Neuronal stem cell (in vitro differentiated cells): ENCODE results near the gene C11orf52.
"Not testable (repeated sequence)": the region's sequence is repeated elsewhere in the genome, so short reads cannot be mapped to it uniquely, and the experiment has no call there.

Experiments
- DNase-seq: peaks from one replicate; pipeline ENCODE4 v3.0.0-alpha.2; 2013; ENCODE audit warnings: low spot score
- H2AFZ ChIP-seq: one replicate; pipeline ENCODE4 v1.6.1; 2013; ENCODE audit warnings: mild to moderate bottlenecking, low read length, inconsistent platforms
- H2AK5ac ChIP-seq: 2 replicates; pipeline ENCODE4 v1.6.1; 2013; ENCODE audit warnings: low read depth, mild to moderate bottlenecking, inconsistent platforms, low read length, moderate library complexity, mixed read lengths
- H2BK120ac ChIP-seq: 2 replicates; pipeline ENCODE4 v1.6.1; 2013; ENCODE audit warnings: low read depth, mild to moderate bottlenecking, inconsistent platforms, low read length, moderate library complexity, mixed read lengths
- H2BK12ac ChIP-seq: one replicate; pipeline ENCODE4 v1.6.1; 2013; ENCODE audit warnings: low read length, inconsistent platforms
- H2BK15ac ChIP-seq: 2 replicates; pipeline ENCODE4 v1.6.1; 2013; ENCODE audit warnings: mild to moderate bottlenecking, low read length, inconsistent platforms, mixed read lengths
- H2BK5ac ChIP-seq: one replicate; pipeline ENCODE4 v1.6.1; 2013; ENCODE audit warnings: inconsistent platforms, mild to moderate bottlenecking, low read length, moderate library complexity
- H3K14ac ChIP-seq: one replicate; pipeline ENCODE4 v1.6.1; 2013; ENCODE audit warnings: low read length, inconsistent platforms
- H3K18ac ChIP-seq: 2 replicates; pipeline ENCODE4 v1.6.1; 2013; ENCODE audit warnings: low read length, inconsistent platforms
- H3K23ac ChIP-seq: 2 replicates; pipeline ENCODE4 v1.6.1; 2013; ENCODE audit warnings: low read depth, mild to moderate bottlenecking, mixed read lengths, low read length, inconsistent platforms; ENCODE audit not compliant: poor library complexity
- H3K27ac ChIP-seq: replicated peaks from 3 replicates; pipeline ENCODE4 v1.5.1; 2013; ENCODE audit warnings: low read length, inconsistent platforms
- H3K27me3 ChIP-seq, 3 experiments: 2 replicates each; pipeline ENCODE4 v1.6.1; 2013; ENCODE audit warnings: low read length in 3 of 3, mild to moderate bottlenecking in 2 of 3, inconsistent platforms in 1 of 3, low read depth in 1 of 3, mixed read lengths in 1 of 3, moderate library complexity in 1 of 3; ENCODE audit not compliant: control insufficient read depth in 3 of 3, insufficient read depth in 3 of 3
- H3K36me3 ChIP-seq, 2 donors: replicated peaks in 1 of 2; 2 replicates each; pipeline ENCODE4 v1.6.1; 2013; ENCODE audit warnings: low read length in 2 of 2; ENCODE audit not compliant: control insufficient read depth in 2 of 2, insufficient read depth in 2 of 2
- H3K4ac ChIP-seq: 2 replicates; pipeline ENCODE4 v1.6.1; 2013; ENCODE audit warnings: inconsistent platforms, mild to moderate bottlenecking, low read length, moderate library complexity
- H3K4me1 ChIP-seq, 2 donors: 1 replicate in 1 of 2; 2 replicates in 1 of 2; pipeline ENCODE4 v1.6.1; 2013; ENCODE audit warnings: low read length in 2 of 2, low read depth in 1 of 2; ENCODE audit not compliant: control insufficient read depth in 2 of 2, insufficient read depth in 1 of 2
- H3K4me2 ChIP-seq: one replicate; pipeline ENCODE4 v1.6.1; 2013; ENCODE audit warnings: mild to moderate bottlenecking, low read length, inconsistent platforms; ENCODE audit not compliant: insufficient read depth, poor library complexity, severe bottlenecking
- H3K4me3 ChIP-seq, 2 donors: 2 replicates each; pipeline ENCODE4 v1.5.1; 2013; ENCODE audit warnings: low read length in 2 of 2, mild to moderate bottlenecking in 2 of 2, inconsistent platforms in 1 of 2, moderate library complexity in 1 of 2
- H3K79me1 ChIP-seq: one replicate; pipeline ENCODE4 v1.6.1; 2013; ENCODE audit warnings: low read depth, mild to moderate bottlenecking, inconsistent platforms, low read length, moderate library complexity
- H3K9ac ChIP-seq: one replicate; pipeline ENCODE4 v1.6.1; 2013; ENCODE audit warnings: mild to moderate bottlenecking, low read depth, low read length, inconsistent platforms; ENCODE audit not compliant: poor library complexity
- H3K9me3 ChIP-seq, 2 donors: replicated peaks in 1 of 2; 2 replicates each; pipeline versions ENCODE3 to v1.6.1; 2013; ENCODE audit warnings: low read length in 2 of 2, mild to moderate bottlenecking in 2 of 2, inconsistent platforms in 1 of 2, low read depth in 1 of 2, mixed read lengths in 1 of 2, moderate library complexity in 1 of 2; ENCODE audit not compliant: control insufficient read depth in 2 of 2, insufficient read depth in 1 of 2
- H4K8ac ChIP-seq: one replicate; pipeline ENCODE4 v1.6.1; 2013; ENCODE audit warnings: low read depth, mild to moderate bottlenecking, inconsistent platforms, low read length, moderate library complexity
- H4K91ac ChIP-seq: one replicate; pipeline ENCODE4 v1.6.1; 2013; ENCODE audit warnings: low read length, low read depth, mild to moderate bottlenecking, inconsistent platforms; ENCODE audit not compliant: poor library complexity
- WGBS, 2 donors: extraction: QIAGEN DNeasy Blood & Tissue Kit; methylation state at CpG; one replicate each; pipeline ENCODE4 v1.1.7; 2013; ENCODE audit warnings: missing lambda C conversion rate in 2 of 2, mixed read lengths in 1 of 2; ENCODE audit not compliant: insufficient read length in 2 of 2, insufficient replicate concordance in 1 of 2; ENCODE audit errors: extremely low coverage in 2 of 2; 5-methylcytosine and 5-hydroxymethylcytosine counted together

Gene C11orf52

DNA sequence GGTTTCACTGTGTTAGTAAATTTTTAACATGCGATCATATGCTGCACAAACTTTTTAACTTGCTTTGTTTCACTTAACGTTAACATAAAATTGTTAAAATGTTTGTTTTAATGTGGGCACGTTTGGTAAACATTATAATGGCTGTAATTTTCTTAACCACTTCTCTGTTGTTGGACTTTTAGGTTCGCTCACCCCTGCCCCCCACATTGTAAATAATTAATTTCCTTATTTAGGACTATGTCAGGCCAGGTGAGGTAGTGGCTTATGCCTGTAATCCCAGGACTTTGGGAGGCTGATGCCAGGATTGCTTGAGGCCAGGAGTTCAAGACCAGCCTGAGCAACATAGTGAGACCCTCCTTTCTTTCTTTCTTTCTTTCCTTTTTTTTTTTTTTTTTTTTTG lies 11.8 kb downstream of the C11orf52 start:
- H3K14ac ChIP-seq = no peak overlapping the region
- H3K4ac ChIP-seq = no peak overlapping the region
- H3K4me1 ChIP-seq = peaks cover 9 to 19% of the 10 kb centered on the region in 2 donors
- no peak overlapping the region for H3K4me2 ChIP-seq
- no peak overlapping the region for H3K18ac ChIP-seq
- no peak overlapping the region for H3K23ac ChIP-seq
- no peak overlapping the region for H3K9ac ChIP-seq
- WGBS, 2 donors = no CpG with 5 or more reads among the region's 4 CpGs
- peaks cover 0 to 7% of the 10 kb centered on the region in 2 donors for H3K36me3 ChIP-seq
- no peak overlapping the region for H3K27ac ChIP-seq
- no peak overlapping the region for H2BK15ac ChIP-seq
- DNase-seq = no peak
- no peak overlapping the region for H4K8ac ChIP-seq
- no peak overlapping the region for H2AFZ ChIP-seq
- H2BK12ac ChIP-seq = no peak overlapping the region
- H3K79me1 ChIP-seq = no peaks in the 10 kb centered on the region
- H3K9me3 ChIP-seq = no peaks in the 10 kb centered on the region
- H2BK120ac ChIP-seq = no peak overlapping the region
- H3K27me3 ChIP-seq = no peaks in the 10 kb centered on the region
- no peak overlapping the region for H4K91ac ChIP-seq
- H3K4me3 ChIP-seq = no peak overlapping the region
- H2BK5ac ChIP-seq = no peak overlapping the region
- no peak overlapping the region for H2AK5ac ChIP-seq

DNA sequence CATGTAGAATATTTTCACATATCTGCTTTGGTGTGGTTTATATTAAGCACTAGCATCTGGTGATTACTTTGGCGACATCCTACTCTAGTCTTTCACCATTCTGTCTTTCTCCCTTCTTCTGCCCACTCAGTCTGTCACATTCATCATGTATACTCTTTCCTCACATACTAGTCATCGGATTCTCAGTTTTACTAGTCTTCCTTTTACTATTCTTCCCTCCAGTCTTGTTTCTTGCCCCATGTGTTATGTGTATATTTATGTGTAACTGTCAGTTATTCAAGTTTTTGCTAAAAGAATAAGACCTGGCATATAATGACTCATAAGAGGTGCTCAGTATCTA lies 13.9 kb downstream of the C11orf52 start:
- no peak overlapping the region for H3K4ac ChIP-seq
- no peak overlapping the region for H3K9ac ChIP-seq
- peaks cover 6 to 24% of the 10 kb centered on the region in 2 donors for H3K4me1 ChIP-seq
- no peak for DNase-seq
- H3K36me3 ChIP-seq = peaks cover 0 to 7% of the 10 kb centered on the region in 2 donors
- no peaks in the 10 kb centered on the region for H3K27me3 ChIP-seq
- H3K9me3 ChIP-seq = no peaks in the 10 kb centered on the region
- no peak overlapping the region for H3K14ac ChIP-seq
- no peak overlapping the region for H3K27ac ChIP-seq
- H2AFZ ChIP-seq = no peak overlapping the region
- no peak overlapping the region for H3K18ac ChIP-seq
- no peaks in the 10 kb centered on the region for H3K79me1 ChIP-seq
- H3K4me2 ChIP-seq = no peak overlapping the region
- no peak overlapping the region for H3K4me3 ChIP-seq
- no CpG with 5 or more reads among the region's 2 CpGs for WGBS, 2 donors
- no peak overlapping the region for H2BK120ac ChIP-seq
- H4K8ac ChIP-seq = no peak overlapping the region
- no peak overlapping the region for H3K23ac ChIP-seq
- H2BK15ac ChIP-seq = no peak overlapping the region
- no peak overlapping the region for H2BK12ac ChIP-seq
- H4K91ac ChIP-seq = no peak overlapping the region
- no peak overlapping the region for H2AK5ac ChIP-seq
- H2BK5ac ChIP-seq = no peak overlapping the region

DNA sequence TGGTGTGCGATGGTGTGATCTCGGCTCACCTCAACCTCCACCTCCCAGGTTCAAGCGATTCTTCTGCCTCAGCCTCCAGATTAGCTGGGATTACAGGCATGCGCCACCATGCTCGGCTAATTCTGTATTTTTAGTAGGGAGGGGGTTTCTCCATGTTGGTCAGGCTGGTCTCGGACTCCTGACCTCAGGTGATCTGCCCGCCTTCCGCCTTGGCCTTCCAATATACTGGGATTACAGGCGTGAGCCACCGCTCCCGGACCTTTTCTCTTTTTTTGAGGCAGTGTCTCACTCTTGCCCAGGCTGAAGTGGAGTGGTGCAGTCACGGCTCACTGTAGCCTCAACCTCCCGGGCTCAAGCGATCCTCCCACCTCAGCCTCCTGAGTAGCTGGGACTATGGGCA lies 14.5 kb downstream of the C11orf52 start:
- not testable (repeated sequence) for H3K4ac ChIP-seq, H3K36me3 ChIP-seq, H3K4me2 ChIP-seq, H2BK5ac ChIP-seq, H2BK12ac ChIP-seq, H3K9me3 ChIP-seq, H4K91ac ChIP-seq, H2AK5ac ChIP-seq, H2BK120ac ChIP-seq, H3K27me3 ChIP-seq, H3K23ac ChIP-seq, DNase-seq, H3K18ac ChIP-seq, H2BK15ac ChIP-seq, H3K9ac ChIP-seq, H3K27ac ChIP-seq, H3K14ac ChIP-seq, H3K4me3 ChIP-seq, H2AFZ ChIP-seq, H3K79me1 ChIP-seq
- no CpG with 5 or more reads among the region's 14 CpGs for whole genome bisulfite sequencing, 2 donors
- H4K8ac ChIP-seq = peak overlapping the region; percentile 25
- peaks cover 11 to 29% of the 10 kb centered on the region in 2 donors for H3K4me1 ChIP-seq

DNA sequence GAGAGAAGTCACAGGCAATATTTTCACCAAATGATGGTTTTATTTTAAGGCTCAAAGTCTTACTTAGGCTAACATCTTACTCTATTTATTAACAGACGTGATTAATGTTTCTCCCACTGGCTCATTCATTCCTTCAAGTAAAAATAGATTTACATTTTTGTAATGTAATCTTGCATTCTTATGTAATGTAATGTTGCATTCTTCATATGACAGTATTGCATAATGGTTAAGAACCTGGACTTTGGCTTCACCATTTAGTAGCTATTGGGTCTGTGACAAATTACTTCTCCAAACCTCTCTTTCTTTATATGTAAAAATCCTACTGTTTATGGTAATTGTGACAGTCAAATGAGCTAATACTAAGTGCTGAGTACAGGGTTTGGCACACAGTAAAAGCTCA lies 15.2 kb downstream of the C11orf52 start:
- no peak overlapping the region for H3K18ac ChIP-seq
- H4K8ac ChIP-seq = no peak overlapping the region
- no peak overlapping the region for H3K4ac ChIP-seq
- WGBS, 2 donors = no CpG with 5 or more reads among the region's 1 CpG
- no peak overlapping the region for H3K4me2 ChIP-seq
- no peak overlapping the region for H2BK5ac ChIP-seq
- no peak overlapping the region for H2AK5ac ChIP-seq
- no peak overlapping the region for H3K4me3 ChIP-seq
- no peak overlapping the region for H3K14ac ChIP-seq
- H2BK15ac ChIP-seq = no peak overlapping the region
- H3K4me1 ChIP-seq = peaks cover 16 to 35% of the 10 kb centered on the region in 2 donors
- no peaks in the 10 kb centered on the region for H3K9me3 ChIP-seq
- DNase-seq = no peak
- no peak overlapping the region for H2AFZ ChIP-seq
- no peak overlapping the region for H3K27ac ChIP-seq
- no peak overlapping the region for H4K91ac ChIP-seq
- H3K23ac ChIP-seq = no peak overlapping the region
- peaks cover 0 to 7% of the 10 kb centered on the region in 2 donors for H3K36me3 ChIP-seq
- no peak overlapping the region for H2BK12ac ChIP-seq
- no peaks in the 10 kb centered on the region for H3K27me3 ChIP-seq
- H3K79me1 ChIP-seq = no peaks in the 10 kb centered on the region
- no peak overlapping the region for H2BK120ac ChIP-seq
- no peak overlapping the region for H3K9ac ChIP-seq
